Measurements from ENCODE around the gene RIMOC1. TPM values are rescaled to one million over a fixed set of nuclear protein-coding genes. Genes with fewer than 3 reads are reported as not detected.
A peak's percentile ranks its signal among the peaks of the same experiment; 100 is the strongest.

The RIMOC1 gene
- total and polyA plus RNA-seq, 10 of the 15 experiments (the other 5 are each of a cell fraction or from before 2014, with no cell fraction given): 3.9 to 33.1 (median 16.0) TPM

GRCh38 chr5:41903382-41903891 is 707 bp upstream of the RIMOC1 start:
- Histone ChIP-seq H3K27me3 (replicated peaks in 1 of 2; ENCODE audit: control insufficient read depth in 2 of 2, insufficient read depth in 2 of 2, low read length in 1 of 2) (no peaks in the 10 kb centered on the region), H3K79me2 (ENCODE audit: control insufficient read depth, insufficient read depth, low read length) (peaks cover 29% of the 10 kb centered on the region), H2AFZ (ENCODE audit: control insufficient read depth, low read depth, low read length) (peak overlapping the region; percentile 63), H3K27ac (ENCODE audit: control insufficient read depth, insufficient read depth) (peak overlapping the region; percentile 55; the same call in 1 of the 2 replicates), H3K9ac (ENCODE audit: control insufficient read depth, insufficient read depth, low read length) (peak overlapping the region; percentile 66), H3K4me3 (peak overlapping the region; percentile 64), H4K20me1 (ENCODE audit: control insufficient read depth, insufficient read depth) (no peaks in the 10 kb centered on the region), H3K36me3 (ENCODE audit: control insufficient read depth in 2 of 2, insufficient read depth in 2 of 2, low read length in 1 of 2) (no peaks in the 10 kb centered on the region), H3K4me1 (ENCODE audit: control insufficient read depth, insufficient read depth, low read length) (peaks cover 5% of the 10 kb centered on the region), H3K4me2 (ENCODE audit: control insufficient read depth, insufficient read depth) (peak overlapping the region; percentile 74), H3K9me3 (replicated peaks; ENCODE audit: control insufficient read depth, insufficient read depth, low read length) (no peaks in the 10 kb centered on the region)
- ATAC-seq: no peak
- in situ Hi-C loops (cut with MboI): loop anchor here (5.0 to 25.0 kb wide), 2 partner anchors 1071 to 1709 kb away; partner anchors contain the start of gene NNT
- TF ChIP-seq NKRF (conservative IDR thresholded peaks at IDR 0.05): no peak; the same call in 1 of the 2 replicates
- 0 out of 2 replicates have a peak, but pooled peaks have one; percentile 12 for TF ChIP-seq GATAD2B (conservative IDR thresholded peaks at IDR 0.05; ENCODE audit: low read depth)
- 0 out of 2 replicates have a peak, but pooled peaks have one; percentile 26 for TF ChIP-seq LARP7 (IDR thresholded peaks at IDR 0.05)
- SMC1A ChIA-PET (ENCODE audit: uncharacterized antibody, unreplicated experiment): interaction anchor here (0.6 to 2.9 kb wide), 11 partner anchors 8 to 153 kb away, joined by 3 to 16 read pairs (median 4); partner anchors contain the start of gene FBXO4
- no peak for DNase-seq (ENCODE audit: low read depth, low spot score)
- BruUV-seq (replicated peaks): TSS peak; percentile 100
- no peak for FAIRE-seq
- RAD21 ChIA-PET (ENCODE audit: unreplicated experiment): interaction anchor here (0.6 to 2.0 kb wide), 10 partner anchors 11 to 864 kb away, joined by 3 to 7 read pairs (median 5); partner anchors contain the start of gene OXCT1
- CTCF ChIA-PET: interaction anchor here (1.0 to 1.4 kb wide), 5 partner anchors 9 to 63 kb away, joined by 3 to 5 read pairs (median 4); no protein-coding TSS in a partner anchor
- intact Hi-C loops (cut with micrococcal nuclease; ENCODE audit: unreplicated experiment): no loop called here
- POLR2A ChIA-PET: interaction anchor here (0.6 to 1.4 kb wide), 9 partner anchors 9 to 1218 kb away, joined by 3 to 11 read pairs (median 5); partner anchors contain the start of gene OXCT1
- 8% methylated on average over 8 of the region's 8 CpGs for WGBS (ENCODE audit: insufficient coverage, insufficient replicate concordance, low lambda C conversion rate, missing lambda C conversion rate)
